Tracheal epithelial cell (primary cell): ENCODE results near the gene RNF180. TPM values are rescaled to one million over a fixed set of nuclear protein-coding genes. Genes with fewer than 3 reads are reported as not detected.

ENCODE experiments used
- total RNA-seq: library from RNA; depleted of rRNA; stranded (reverse); fragments of >200 nt; gene quantifications from 2 replicates; pipeline ENCODE4 v1.2.1, GENCODE V29; 2014

RNF180 gene
- 4.5 and 5.3 TPM in 2 replicates for total RNA-seq

DNA sequence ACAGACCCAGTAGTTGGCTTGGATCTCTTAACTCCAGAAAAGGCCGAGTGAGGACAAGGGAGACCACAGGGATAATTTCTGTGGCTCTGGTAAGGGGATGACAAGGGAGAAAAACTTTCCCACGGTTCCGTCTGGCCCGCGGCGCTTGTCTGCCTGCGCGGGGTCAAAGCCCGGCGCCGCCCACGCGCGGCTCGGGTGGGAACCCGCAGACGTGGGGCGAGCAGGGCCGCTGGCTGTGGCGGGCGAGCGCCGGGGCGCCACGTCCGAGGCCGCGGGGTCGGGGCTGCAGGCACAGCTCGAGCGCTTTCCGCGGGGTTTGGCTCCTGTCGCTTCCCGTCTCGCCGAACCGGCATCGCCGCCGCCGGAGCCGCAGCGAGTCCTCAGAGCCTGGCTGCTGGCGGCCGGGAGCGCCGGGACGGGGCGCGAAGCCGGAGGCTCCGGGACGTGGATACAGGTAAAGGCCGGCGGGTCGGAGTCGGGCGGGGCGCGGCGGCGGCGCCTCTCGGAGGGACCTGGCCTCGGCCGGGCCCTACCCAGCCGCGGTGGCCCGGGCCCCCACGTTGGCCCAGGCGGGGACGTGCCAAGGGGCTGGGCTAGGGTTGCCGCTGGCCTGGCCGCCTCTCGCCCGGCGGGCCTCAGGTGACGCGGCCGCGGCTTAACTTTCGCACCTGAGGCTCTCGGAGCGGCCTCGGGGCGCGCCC lies at the start of gene RNF180:
Gene RNF180 (plus strand): TSS at position 344 of the 701 bp plus-strand sequence. CDS start 34,965 bp downstream, outside the sequence.

Other genes with a start within 250 kb of the RNF180 start
- gene HTR1A, start 203.4 kb upstream of the RNF180 start, total RNA-seq: not detected in 2 replicates